Fibroblast of pulmonary artery (primary cell): ENCODE data around the gene ACAP2.

Experiments
- DNase-seq: peaks from one replicate; pipeline ENCODE4 v3.0.0-alpha.2; 2010; ENCODE audit warnings: low read depth
- H3K4me3 ChIP-seq: replicated peaks from 2 replicates; pipeline ENCODE4 v1.5.1; 2011; ENCODE audit warnings: low read depth, mild to moderate bottlenecking, control low read depth, low read length, moderate library complexity
- TF ChIP-seq, protein P1 (sequence below): IDR thresholded peaks from 2 replicates; pipeline ENCODE4 v1.5.1; 2011; ENCODE audit warnings: mild to moderate bottlenecking, control low read depth, low read length, inconsistent platforms; ENCODE audit errors: missing control alignments

The ACAP2 gene

GRCh38 chr3:195286115-195286872, 156.5 kb downstream of the ACAP2 start:
- no peak overlapping the region for H3K4me3 ChIP-seq
- TF ChIP-seq, protein P1, sequence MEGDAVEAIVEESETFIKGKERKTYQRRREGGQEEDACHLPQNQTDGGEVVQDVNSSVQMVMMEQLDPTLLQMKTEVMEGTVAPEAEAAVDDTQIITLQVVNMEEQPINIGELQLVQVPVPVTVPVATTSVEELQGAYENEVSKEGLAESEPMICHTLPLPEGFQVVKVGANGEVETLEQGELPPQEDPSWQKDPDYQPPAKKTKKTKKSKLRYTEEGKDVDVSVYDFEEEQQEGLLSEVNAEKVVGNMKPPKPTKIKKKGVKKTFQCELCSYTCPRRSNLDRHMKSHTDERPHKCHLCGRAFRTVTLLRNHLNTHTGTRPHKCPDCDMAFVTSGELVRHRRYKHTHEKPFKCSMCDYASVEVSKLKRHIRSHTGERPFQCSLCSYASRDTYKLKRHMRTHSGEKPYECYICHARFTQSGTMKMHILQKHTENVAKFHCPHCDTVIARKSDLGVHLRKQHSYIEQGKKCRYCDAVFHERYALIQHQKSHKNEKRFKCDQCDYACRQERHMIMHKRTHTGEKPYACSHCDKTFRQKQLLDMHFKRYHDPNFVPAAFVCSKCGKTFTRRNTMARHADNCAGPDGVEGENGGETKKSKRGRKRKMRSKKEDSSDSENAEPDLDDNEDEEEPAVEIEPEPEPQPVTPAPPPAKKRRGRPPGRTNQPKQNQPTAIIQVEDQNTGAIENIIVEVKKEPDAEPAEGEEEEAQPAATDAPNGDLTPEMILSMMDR = no peak
- DNase-seq = peak; percentile 67

DNA sequence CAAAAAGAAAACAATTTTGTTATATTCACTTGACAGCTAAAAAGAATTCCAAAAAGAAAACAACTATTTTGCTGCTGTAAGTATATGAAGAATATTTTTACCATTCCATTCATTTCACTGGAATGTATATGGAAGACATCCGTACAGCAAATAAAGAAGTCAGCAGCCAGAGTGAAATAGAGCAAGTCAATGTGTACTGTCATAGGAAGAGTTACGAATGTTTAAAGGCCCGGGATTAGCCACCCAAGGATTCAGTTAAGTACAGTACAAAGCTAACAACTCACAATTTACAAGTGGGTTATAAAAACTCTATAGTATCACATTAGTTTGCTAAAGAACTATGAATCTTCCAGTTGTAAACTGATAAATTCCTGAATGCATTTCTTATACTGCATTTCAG, 157.4 kb downstream of the ACAP2 start:
- TF ChIP-seq, protein P1 = no peak
- no peak for DNase-seq

DNA sequence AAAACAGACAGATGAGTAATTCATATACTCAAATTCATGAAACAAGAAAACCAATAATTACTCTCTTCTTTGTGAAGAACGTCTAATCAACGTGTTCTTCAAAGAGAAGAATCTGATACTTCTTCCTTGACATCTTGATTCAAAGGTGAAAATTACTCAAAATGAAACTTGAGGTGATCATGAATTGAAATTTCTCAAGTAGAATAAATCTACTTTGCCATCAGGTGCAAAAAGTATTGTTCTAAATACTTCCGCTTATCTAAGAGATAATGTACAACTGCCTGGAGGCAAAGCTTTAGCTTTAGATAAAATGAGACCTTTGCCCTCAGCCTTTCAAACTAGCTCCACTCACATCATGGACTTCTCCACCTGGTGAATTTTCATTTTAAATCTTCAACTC, 158.0 kb downstream of the ACAP2 start:
- TF ChIP-seq, protein P1 = no peak
- no peak overlapping the region for H3K4me3 ChIP-seq
- DNase-seq = no peak

More for the DNA sequence above, 157.4 kb downstream of the ACAP2 start:
- no peak overlapping the region for H3K4me3 ChIP-seq

GRCh38 chr3:195282961-195283360, 159.9 kb downstream of the ACAP2 start:
- no peak for DNase-seq
- TF ChIP-seq, protein P1 = no peak

DNA sequence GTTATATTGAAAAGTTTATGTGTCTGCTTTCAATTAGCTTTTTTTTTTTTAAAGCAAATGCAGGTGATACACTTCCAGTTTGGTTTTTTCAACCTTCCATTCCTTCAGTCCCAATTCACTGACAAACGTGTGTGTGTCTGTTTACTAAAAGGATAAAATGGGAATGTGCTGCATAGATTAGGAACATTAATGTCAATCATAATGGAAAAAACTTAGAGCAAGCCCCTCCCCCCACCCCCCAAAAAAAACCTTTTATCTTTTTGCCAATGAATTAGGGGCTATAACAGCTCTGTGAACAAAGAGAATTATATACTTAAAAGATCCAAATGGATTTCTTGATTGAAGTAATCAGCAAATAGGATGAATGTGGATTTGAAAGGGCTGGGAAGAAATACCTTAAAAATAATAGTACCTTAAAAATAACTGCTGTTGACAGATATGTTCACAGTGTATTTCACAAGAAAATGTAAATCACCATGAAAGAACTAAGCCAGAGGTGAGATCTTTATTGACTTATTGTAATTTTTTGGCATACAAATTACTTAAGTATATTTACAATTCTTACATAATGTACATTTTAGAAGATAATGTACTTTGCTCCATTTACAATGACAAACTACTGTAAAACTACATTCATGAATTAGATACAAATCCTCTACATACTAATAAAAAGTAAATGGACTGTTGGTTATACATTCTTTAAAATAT, 168.4 kb downstream of the ACAP2 start:
- TF ChIP-seq, protein P1 = no peak
- no peak overlapping the region for H3K4me3 ChIP-seq
- no peak for DNase-seq

More at GRCh38 chr3:195282961-195283360, 159.9 kb downstream of the ACAP2 start:
- no peak overlapping the region for H3K4me3 ChIP-seq

- peak overlapping the region; percentile 82 for H3K4me3 ChIP-seq
- DNase-seq = peak; percentile 89
- TF ChIP-seq, protein P1 = peak; percentile 58
These were observed 171.2 kb downstream of the ACAP2 start for GRCh38 chr3:195271410-195272243.
